WERI-Rb-1 (cell line): ENCODE results near the gene NFAT5.

Experiments used
- DNase-seq: peaks from one replicate; pipeline ENCODE4 v3.0.0-alpha.2; 2020
- H3K27ac ChIP-seq: fragments of 250-450 bp; sonication (Bioruptor Pico); 2 replicates; pipeline ENCODE4 v1.5.1; 2020; ENCODE audit warnings: mild to moderate bottlenecking, moderate library complexity
- H3K27me3 ChIP-seq: fragments of 250-450 bp; sonication (Bioruptor Pico); 2 replicates; pipeline ENCODE4 v1.5.1; 2021; ENCODE audit warnings: mild to moderate bottlenecking, low read depth, moderate library complexity; ENCODE audit not compliant: insufficient read depth, severe bottlenecking
- H3K36me3 ChIP-seq: fragments of 250-450 bp; sonication (Bioruptor Pico); 2 replicates; pipeline ENCODE4 v1.5.1; 2020; ENCODE audit warnings: mild to moderate bottlenecking, moderate library complexity
- H3K4me3 ChIP-seq: 2 replicates; pipeline ENCODE4 v1.5.1; 2011; ENCODE audit warnings: low read depth, mild to moderate bottlenecking, control low read depth, low read length
- H3K9me3 ChIP-seq: fragments of 250-450 bp; sonication (Bioruptor Pico); 2 replicates; pipeline ENCODE4 v1.5.1; 2021; ENCODE audit warnings: mild to moderate bottlenecking, moderate library complexity; ENCODE audit not compliant: severe bottlenecking
- CTCF ChIP-seq: IDR thresholded peaks from 2 replicates; pipeline ENCODE4 v1.5.1; 2011; ENCODE audit warnings: low read depth, mild to moderate bottlenecking, control low read depth, inconsistent platforms, low read length

NFAT5 gene

GRCh38 chr16:69672315-69672997 lies 106.7 kb downstream of the NFAT5 start:
- Histone ChIP-seq H3K9me3 (no peaks in the 10 kb centered on the region), H3K27ac (no peak overlapping the region), H3K36me3 (no peaks in the 10 kb centered on the region; the same call in none of the 2 replicates), H3K27me3 (no peaks in the 10 kb centered on the region), H3K4me3 (no peak overlapping the region)
- no peak for TF ChIP-seq CTCF
- no peak for DNase-seq

- Histone ChIP-seq H3K27me3 (no peaks in the 10 kb centered on the region), H3K27ac (no peak overlapping the region), H3K4me3 (no peak overlapping the region), H3K9me3 (no peaks in the 10 kb centered on the region), H3K36me3 (no peaks in the 10 kb centered on the region; the same call in none of the 2 replicates)
- no peak for TF ChIP-seq CTCF
- no peak for DNase-seq
Measured at GRCh38 chr16:69672998-69673713, 107.4 kb downstream of the NFAT5 start.

GRCh38 chr16:69680358-69680757 lies 114.6 kb downstream of the NFAT5 start:
- Histone ChIP-seq H3K4me3 (no peak overlapping the region), H3K36me3 (peaks cover 13% of the 10 kb centered on the region), H3K27me3 (no peaks in the 10 kb centered on the region), H3K27ac (no peak overlapping the region), H3K9me3 (no peaks in the 10 kb centered on the region)
- TF ChIP-seq CTCF, result no peak
- DNase-seq, result no peak

- no peak for TF ChIP-seq CTCF
- Histone ChIP-seq H3K4me3 (no peak overlapping the region), H3K27me3 (no peaks in the 10 kb centered on the region), H3K36me3 (peaks cover 18% of the 10 kb centered on the region), H3K9me3 (no peaks in the 10 kb centered on the region), H3K27ac (no peak overlapping the region)
- no peak for DNase-seq
Measured at GRCh38 chr16:69688589-69688988, 122.8 kb downstream of the NFAT5 start.

- no peak overlapping the region for H3K27ac ChIP-seq
- H3K4me3 ChIP-seq, result no peak overlapping the region
- no peaks in the 10 kb centered on the region for H3K27me3 ChIP-seq
- H3K36me3 ChIP-seq, result peaks cover 42% of the 10 kb centered on the region
- no peaks in the 10 kb centered on the region for H3K9me3 ChIP-seq
- no peak for TF ChIP-seq CTCF
- no peak for DNase-seq
Measured at GRCh38 chr16:69691980-69692911, 126.5 kb downstream of the NFAT5 start.
